GM10266 (cell line): ENCODE results near the gene ADAM12.

Experiments
- DNase-seq: peaks from one replicate; pipeline ENCODE4 v3.0.0; 2012; ENCODE audit errors: extremely low spot score
- TF ChIP-seq, protein P1 (sequence below): IDR thresholded peaks from 2 replicates; pipeline ENCODE4 v1.5.1; 2012; ENCODE audit warnings: mild to moderate bottlenecking, low read depth; ENCODE audit not compliant: control insufficient read depth, insufficient read depth; ENCODE audit errors: missing control alignments

Gene ADAM12

DNA sequence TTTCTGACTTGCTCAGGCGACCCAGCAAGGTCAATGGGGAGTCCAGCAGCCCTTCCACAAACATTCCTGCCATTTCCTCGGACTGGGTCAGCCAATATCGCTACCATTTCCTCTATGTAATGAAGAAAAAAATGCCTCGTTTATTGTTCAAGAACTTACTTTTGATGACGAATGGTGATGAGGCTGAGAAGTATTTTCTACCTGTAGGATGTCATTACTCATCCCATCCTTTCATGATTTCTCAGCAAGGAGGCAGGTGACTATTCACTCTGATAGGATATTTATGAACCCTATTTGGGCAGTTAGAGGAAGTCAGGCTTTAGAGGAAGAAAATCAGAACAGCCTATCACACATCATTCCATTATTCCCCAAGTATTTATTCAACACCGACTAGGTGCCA is 313.3 kb downstream of the ADAM12 start:
- TF ChIP-seq, protein P1, sequence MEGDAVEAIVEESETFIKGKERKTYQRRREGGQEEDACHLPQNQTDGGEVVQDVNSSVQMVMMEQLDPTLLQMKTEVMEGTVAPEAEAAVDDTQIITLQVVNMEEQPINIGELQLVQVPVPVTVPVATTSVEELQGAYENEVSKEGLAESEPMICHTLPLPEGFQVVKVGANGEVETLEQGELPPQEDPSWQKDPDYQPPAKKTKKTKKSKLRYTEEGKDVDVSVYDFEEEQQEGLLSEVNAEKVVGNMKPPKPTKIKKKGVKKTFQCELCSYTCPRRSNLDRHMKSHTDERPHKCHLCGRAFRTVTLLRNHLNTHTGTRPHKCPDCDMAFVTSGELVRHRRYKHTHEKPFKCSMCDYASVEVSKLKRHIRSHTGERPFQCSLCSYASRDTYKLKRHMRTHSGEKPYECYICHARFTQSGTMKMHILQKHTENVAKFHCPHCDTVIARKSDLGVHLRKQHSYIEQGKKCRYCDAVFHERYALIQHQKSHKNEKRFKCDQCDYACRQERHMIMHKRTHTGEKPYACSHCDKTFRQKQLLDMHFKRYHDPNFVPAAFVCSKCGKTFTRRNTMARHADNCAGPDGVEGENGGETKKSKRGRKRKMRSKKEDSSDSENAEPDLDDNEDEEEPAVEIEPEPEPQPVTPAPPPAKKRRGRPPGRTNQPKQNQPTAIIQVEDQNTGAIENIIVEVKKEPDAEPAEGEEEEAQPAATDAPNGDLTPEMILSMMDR: no peak
- no peak for DNase-seq

DNA sequence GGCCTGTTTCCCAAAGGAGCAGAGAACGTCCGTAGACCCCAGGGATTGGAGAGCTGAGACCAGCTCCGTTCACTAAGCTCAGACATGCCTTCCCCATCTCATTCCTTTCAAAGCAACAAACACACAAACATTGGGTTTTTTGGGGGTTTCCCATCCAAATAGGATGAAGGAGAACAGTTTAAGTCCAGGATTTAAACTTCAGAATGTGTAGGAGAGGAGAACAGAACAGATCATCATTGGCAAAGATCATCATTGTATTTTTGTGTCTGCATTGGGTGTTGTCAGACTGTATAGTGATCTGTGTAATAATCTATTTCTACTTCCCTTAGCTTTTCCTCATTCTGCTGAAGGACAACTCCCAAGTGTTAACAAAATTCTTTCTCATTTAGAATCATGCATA is 314.0 kb downstream of the ADAM12 start:
- DNase-seq: no peak
- TF ChIP-seq, protein P1: no peak

DNA sequence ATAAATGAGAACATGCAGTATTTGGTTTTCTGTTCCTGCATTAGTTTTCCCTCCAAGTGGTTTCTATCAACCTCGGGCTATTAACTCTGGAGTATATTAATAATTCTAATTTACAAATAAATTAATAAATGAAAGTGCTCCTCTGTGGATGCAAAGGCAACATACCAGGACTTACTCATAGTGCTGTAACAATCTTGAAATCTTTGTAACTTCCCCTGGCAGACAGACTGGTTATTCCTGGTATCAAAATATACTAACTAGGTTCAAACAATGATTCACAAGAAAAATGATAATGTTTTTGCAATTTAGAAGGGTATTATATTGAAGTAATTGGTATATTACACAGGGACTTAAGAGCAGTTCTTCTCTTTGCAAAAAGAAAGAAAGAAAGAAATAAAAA is 314.7 kb downstream of the ADAM12 start:
- no peak for DNase-seq
- TF ChIP-seq, protein P1: no peak

DNA sequence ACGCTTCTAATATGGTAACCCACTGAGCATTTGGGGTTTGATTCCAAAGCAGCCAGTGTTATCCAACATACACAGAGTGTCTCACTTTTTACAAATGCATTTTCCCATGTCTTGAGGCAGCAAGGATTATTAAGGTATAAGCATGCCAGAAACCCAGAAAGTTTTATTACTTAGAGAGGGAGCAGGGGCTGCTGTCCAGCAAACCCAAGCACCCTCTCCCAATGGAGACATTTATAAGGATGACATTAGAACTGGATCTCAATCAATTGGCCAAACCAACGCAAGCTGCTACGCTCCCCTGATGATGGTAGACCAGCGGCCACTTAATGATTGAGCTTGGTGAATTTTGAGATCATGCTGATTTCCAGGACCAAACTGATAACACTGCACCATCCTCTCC is 315.7 kb downstream of the ADAM12 start:
- TF ChIP-seq, protein P1: no peak
- DNase-seq: no peak

DNA sequence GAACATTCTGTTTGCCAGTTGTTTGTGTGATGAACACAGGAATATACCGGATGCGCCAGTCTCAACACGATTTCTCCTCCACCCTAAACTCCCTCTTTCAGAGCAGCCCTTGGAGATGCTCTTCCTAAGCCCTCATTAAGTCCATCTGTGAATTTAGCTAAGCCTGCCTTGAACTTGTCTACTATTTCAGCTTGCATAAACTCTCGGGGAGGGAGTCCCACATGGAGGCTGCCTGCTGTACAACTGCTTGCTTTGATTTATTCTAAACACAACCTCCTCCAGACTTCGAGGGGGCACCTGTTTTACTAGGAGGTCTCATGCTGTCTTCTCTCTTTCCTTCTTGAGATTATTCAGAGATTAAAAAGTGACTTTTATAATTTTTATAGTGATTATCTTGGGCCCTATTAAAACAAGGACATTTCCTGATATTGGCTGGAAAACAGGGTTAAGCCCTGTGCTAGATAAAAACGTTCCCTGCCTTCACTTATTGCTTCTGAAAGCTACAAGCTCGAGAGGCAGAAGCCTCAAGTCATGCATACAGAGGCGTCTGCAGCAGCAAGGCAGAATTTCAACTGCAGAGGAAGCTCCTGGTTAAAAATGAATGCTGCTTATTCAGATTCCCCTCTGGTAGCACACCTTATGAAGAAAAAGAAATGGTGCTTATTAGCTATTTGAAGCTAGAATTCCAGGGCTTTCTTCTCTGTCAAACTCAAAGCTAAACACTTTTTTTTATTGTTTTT is 317.6 kb downstream of the ADAM12 start:
- TF ChIP-seq, protein P1: no peak
- DNase-seq: no peak

DNA sequence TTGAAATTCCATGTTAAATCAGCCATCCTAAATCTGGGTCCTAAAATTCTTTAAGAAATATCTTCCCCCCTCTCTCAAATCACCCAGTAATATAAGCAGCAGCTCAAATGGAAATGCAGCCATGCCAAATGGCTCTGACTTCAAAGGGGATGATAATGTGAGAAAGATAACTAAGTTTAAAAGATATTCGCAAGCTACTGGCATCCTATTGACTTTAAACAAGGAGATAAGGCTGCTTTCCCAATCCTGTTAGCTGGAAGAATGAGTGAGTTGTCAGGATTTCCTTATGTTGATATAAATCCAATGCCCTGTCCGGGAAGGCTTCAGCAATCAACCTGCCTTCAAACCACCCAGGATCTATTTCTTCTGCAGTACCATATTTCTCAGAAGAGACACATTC is 320.0 kb downstream of the ADAM12 start:
- DNase-seq: no peak
- TF ChIP-seq, protein P1: no peak

DNA sequence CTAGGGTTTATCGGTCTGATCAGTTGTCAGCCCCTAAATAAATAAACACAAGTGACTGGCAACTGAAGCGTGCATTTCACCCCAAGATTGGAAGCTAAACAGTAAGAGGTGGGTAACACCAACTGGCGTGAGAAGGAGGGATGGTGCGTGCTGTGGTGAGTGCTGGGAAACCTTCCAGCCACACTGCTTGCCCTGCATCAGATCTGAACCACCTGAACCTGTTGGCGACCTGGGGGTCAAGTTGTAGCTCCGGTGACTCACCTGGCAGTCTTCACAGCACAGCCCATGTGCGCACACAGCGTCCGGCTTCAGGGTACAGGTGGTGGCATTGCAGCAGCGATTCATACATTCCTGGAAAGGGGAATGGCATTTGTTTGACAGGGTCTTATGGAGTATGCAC is 321.8 kb downstream of the ADAM12 start:
- TF ChIP-seq, protein P1: no peak
- no peak for DNase-seq
